WERI-Rb-1 (cell line): ENCODE results near the gene CKLF.

ENCODE experiments used
- DNase-seq: peaks from one replicate; pipeline ENCODE4 v3.0.0-alpha.2; 2020
- H3K27ac ChIP-seq: fragments of 250-450 bp; sonication (Bioruptor Pico); 2 replicates; pipeline ENCODE4 v1.5.1; 2020; ENCODE audit warnings: mild to moderate bottlenecking, moderate library complexity
- H3K27me3 ChIP-seq: fragments of 250-450 bp; sonication (Bioruptor Pico); 2 replicates; pipeline ENCODE4 v1.5.1; 2021; ENCODE audit warnings: mild to moderate bottlenecking, low read depth, moderate library complexity; ENCODE audit not compliant: insufficient read depth, severe bottlenecking
- H3K36me3 ChIP-seq: fragments of 250-450 bp; sonication (Bioruptor Pico); 2 replicates; pipeline ENCODE4 v1.5.1; 2020; ENCODE audit warnings: mild to moderate bottlenecking, moderate library complexity
- H3K4me3 ChIP-seq: 2 replicates; pipeline ENCODE4 v1.5.1; 2011; ENCODE audit warnings: low read depth, mild to moderate bottlenecking, control low read depth, low read length
- H3K9me3 ChIP-seq: fragments of 250-450 bp; sonication (Bioruptor Pico); 2 replicates; pipeline ENCODE4 v1.5.1; 2021; ENCODE audit warnings: mild to moderate bottlenecking, moderate library complexity; ENCODE audit not compliant: severe bottlenecking
- CTCF ChIP-seq: IDR thresholded peaks from 2 replicates; pipeline ENCODE4 v1.5.1; 2011; ENCODE audit warnings: low read depth, mild to moderate bottlenecking, control low read depth, inconsistent platforms, low read length

The CKLF gene

GRCh38 chr16:66614161-66614802, 61.9 kb downstream of the CKLF start:
- DNase-seq: no peak
- TF ChIP-seq CTCF: no peak
- no peak overlapping the region for H3K4me3 ChIP-seq
- no peaks in the 10 kb centered on the region for H3K9me3 ChIP-seq
- H3K36me3 ChIP-seq: peaks cover 58% of the 10 kb centered on the region
- no peaks in the 10 kb centered on the region for H3K27me3 ChIP-seq
- H3K27ac ChIP-seq: no peak overlapping the region
